Motor neuron (in vitro differentiated cells): ENCODE results near the gene DISP3. TPM values are rescaled to one million over a fixed set of nuclear protein-coding genes. Genes with fewer than 3 reads are reported as not detected.
A peak's percentile ranks its signal among the peaks of the same experiment; 100 is the strongest.

Source experiments
- ATAC-seq, 8 experiments: fragments of 200-7000 bp; cut with Tn5 transposase; replicated peaks in 6 of 8; 2 replicates each; pipeline ENCODE4 v1.8.0; 2021; ENCODE audit warnings: mild to moderate bottlenecking in 8 of 8, moderate library complexity in 8 of 8
- H3K27ac ChIP-seq, 2 donors: fragments of 250-450 bp; sonication (Bioruptor Pico); 2 replicates each; pipeline ENCODE4 v1.9.0; 2021; ENCODE audit warnings: antibody characterized with exemption in 2 of 2, mild to moderate bottlenecking in 2 of 2, moderate library complexity in 1 of 2
- H3K4me1 ChIP-seq, 2 donors: fragments of 250-450 bp; sonication (Bioruptor Pico); replicated peaks in 1 of 2; 2 replicates each; pipeline ENCODE4 v1.6.1; 2021; ENCODE audit warnings: antibody characterized with exemption in 2 of 2, mild to moderate bottlenecking in 2 of 2, moderate library complexity in 1 of 2
- H3K4me3 ChIP-seq, 5 donors: fragments of 250-450 bp; sonication (Bioruptor Pico); 2 replicates each; pipeline ENCODE4 v1.9.0; 2021; ENCODE audit warnings: antibody characterized with exemption in 5 of 5, mild to moderate bottlenecking in 5 of 5, moderate library complexity in 4 of 5
- WGBS, 10 experiments: fragments of 450-650 bp; shearing (Covaris generic); methylation state at CpG; one replicate each; pipeline ENCODE4 v1.0.0; 2022; 5-methylcytosine and 5-hydroxymethylcytosine counted together
- in situ Hi-C, 9 experiments: fragments of 400-800 bp; cut with MboI; loops; one replicate each; pipeline ENCODE4 v1.15.0; 2021; ENCODE audit warnings: low sequenced_read_pairs in 9 of 9, low pct_unique_long_range_greater_than_20kb in 2 of 9; ENCODE audit not compliant: unreplicated experiment in 9 of 9
- total RNA-seq, 8 experiments: library from RNA; unstranded; fragments of 300-600 nt; gene quantifications; 2 replicates each; pipeline versions ENCODE4 v1.2.3 to v1.2.4, GENCODE V29; 2022

The DISP3 gene
- total RNA-seq, 8 experiments from 2014 or later = 0.18 to 23.4 (median 8.5) TPM

GRCh38 chr1:11529763-11530730, 51.1 kb downstream of the DISP3 start:
- Histone ChIP-seq H3K4me1 (no peaks in the 10 kb centered on the region), H3K27ac (no peak overlapping the region), H3K4me3 (no peak overlapping the region)
- ATAC-seq = peak in 1 of 8 experiments; percentile 12
- in situ Hi-C loops = no loop called here
- WGBS, 10 experiments = 90 to 95% (median 92%) methylated on average over 5 to 22 of the region's 34 CpGs; no CpG with 5 or more reads in 6 of the 10 experiments

GRCh38 chr1:11530731-11531311, 51.9 kb downstream of the DISP3 start:
- whole genome bisulfite sequencing, 10 experiments = 0 to 93% (median 80%) methylated on average over 1 to 6 of the region's 15 CpGs; no CpG with 5 or more reads in 6 of the 10 experiments
- H3K4me3 ChIP-seq = no peak overlapping the region
- H3K4me1 ChIP-seq = no peaks in the 10 kb centered on the region
- no peak for ATAC-seq
- in situ Hi-C loops = no loop called here
- no peak overlapping the region for H3K27ac ChIP-seq

GRCh38 chr1:11531314-11531870, 52.4 kb downstream of the DISP3 start:
- in situ Hi-C loops = no loop called here
- no peak for ATAC-seq
- WGBS, 10 experiments = 44 to 90% (median 83%) methylated on average over 1 to 5 of the region's 19 CpGs; no CpG with 5 or more reads in 6 of the 10 experiments
- Histone ChIP-seq H3K27ac (no peak overlapping the region), H3K4me1 (no peaks in the 10 kb centered on the region), H3K4me3 (no peak overlapping the region)

- 81 to 100% (median 90%) methylated on average over 1 to 7 of the region's 10 CpGs; no CpG with 5 or more reads in 5 of the 10 experiments for WGBS, 10 experiments
- H3K4me3 ChIP-seq = no peak overlapping the region
- ATAC-seq = no peak
- no peaks in the 10 kb centered on the region for H3K4me1 ChIP-seq
- no peak overlapping the region for H3K27ac ChIP-seq
- in situ Hi-C loops = no loop called here
These were observed 53.0 kb downstream of the DISP3 start for GRCh38 chr1:11531943-11532342.

- ATAC-seq = no peak
- WGBS, 10 experiments = 0 to 100% (median 89%) methylated on average over 1 to 20 of the region's 21 CpGs; no CpG with 5 or more reads in 4 of the 10 experiments
- in situ Hi-C loops = no loop called here
- Histone ChIP-seq H3K4me1 (no peaks in the 10 kb centered on the region), H3K4me3 (no peak overlapping the region), H3K27ac (no peak overlapping the region)
These were observed 55.1 kb downstream of the DISP3 start for GRCh38 chr1:11533790-11534787.

GRCh38 chr1:11534846-11535245, 55.9 kb downstream of the DISP3 start:
- Histone ChIP-seq H3K27ac (no peak overlapping the region), H3K4me3 (no peak overlapping the region), H3K4me1 (no peaks in the 10 kb centered on the region)
- peak in 1 of 8 experiments; percentile 4 for ATAC-seq
- WGBS, 10 experiments = 83 to 100% (median 92%) methylated on average over 1 to 11 of the region's 17 CpGs; no CpG with 5 or more reads in 5 of the 10 experiments
- in situ Hi-C loops = no loop called here

- 44 to 100% (median 100%) methylated on average over 1 to 4 of the region's 12 CpGs; no CpG with 5 or more reads in 5 of the 10 experiments for WGBS, 10 experiments
- in situ Hi-C loops = no loop called here
- ATAC-seq = no peak
- no peak overlapping the region for H3K27ac ChIP-seq
- no peak overlapping the region for H3K4me3 ChIP-seq
- no peaks in the 10 kb centered on the region for H3K4me1 ChIP-seq
These were observed 56.4 kb downstream of the DISP3 start for GRCh38 chr1:11535316-11535715.

GRCh38 chr1:11535761-11536572, 57.0 kb downstream of the DISP3 start:
- Histone ChIP-seq H3K27ac (no peak overlapping the region), H3K4me1 (no peaks in the 10 kb centered on the region), H3K4me3 (no peak overlapping the region)
- in situ Hi-C loops = no loop called here
- WGBS, 10 experiments = 39 to 100% (median 90%) methylated on average over 1 to 20 of the region's 33 CpGs; no CpG with 5 or more reads in 1 of the 10 experiments
- ATAC-seq = peak in 2 of 8 experiments; percentile 20 to 31

- in situ Hi-C loops = no loop called here
- ATAC-seq = peak in 1 of 8 experiments; percentile 4
- H3K27ac ChIP-seq = no peak overlapping the region
- H3K4me3 ChIP-seq = no peak overlapping the region
- H3K4me1 ChIP-seq = peaks cover 0 to 7% of the 10 kb centered on the region in 2 donors
- 20 to 88% (median 46%) methylated on average over 2 to 10 of the region's 26 CpGs; no CpG with 5 or more reads in 5 of the 10 experiments for WGBS, 10 experiments
These were observed 57.8 kb downstream of the DISP3 start for GRCh38 chr1:11536573-11537379.

GRCh38 chr1:11537380-11537764, 58.4 kb downstream of the DISP3 start:
- no peak for ATAC-seq
- Histone ChIP-seq H3K27ac (no peak overlapping the region), H3K4me1 (peaks cover 0 to 12% of the 10 kb centered on the region in 2 donors), H3K4me3 (no peak overlapping the region)
- WGBS, 10 experiments = 33 to 97% (median 75%) methylated on average over 3 to 9 of the region's 9 CpGs; no CpG with 5 or more reads in 4 of the 10 experiments
- in situ Hi-C loops = no loop called here
